DND-41 (cell line): ENCODE measurements around the gene GRAMD4.

Experiments
- ATAC-seq: fragments of 200-7000 bp; cut with Tn5 transposase; 3 replicates; pipeline ENCODE4 v1.9.1; 2021; ENCODE audit warnings: low read depth; ENCODE audit not compliant: insufficient read depth
- DNase-seq: peaks from one replicate; pipeline ENCODE4 v3.0.0-alpha.2; 2020
- H2AFZ ChIP-seq: 2 replicates; pipeline ENCODE4 v1.6.0; 2012; ENCODE audit warnings: low read depth, low read length
- H3K27ac ChIP-seq: 2 replicates; pipeline ENCODE4 v1.5.1; 2012; ENCODE audit warnings: low read length, inconsistent platforms
- H3K27me3 ChIP-seq: fragments of 200-600 bp; sonication (generic); 2 replicates; pipeline ENCODE4 v1.6.0; 2012; ENCODE audit warnings: low read length, mild to moderate bottlenecking, inconsistent platforms; ENCODE audit not compliant: insufficient read depth, poor library complexity
- H3K36me3 ChIP-seq: 2 replicates; pipeline ENCODE4 v1.5.1; 2012; ENCODE audit warnings: low read length, inconsistent platforms; ENCODE audit not compliant: insufficient read depth
- H3K4me1 ChIP-seq: 2 replicates; pipeline ENCODE4 v1.5.1; 2012; ENCODE audit warnings: mild to moderate bottlenecking, low read length; ENCODE audit not compliant: insufficient read depth
- H3K4me2 ChIP-seq: 2 replicates; pipeline ENCODE4 v1.6.0; 2012; ENCODE audit warnings: mild to moderate bottlenecking, moderate library complexity, low read length, inconsistent platforms; ENCODE audit not compliant: insufficient read depth
- H3K4me3 ChIP-seq, 2 experiments: fragments of 200-600 bp in 1 of 2; shearing (Covaris generic) in 1 of 2; 2 replicates each; pipeline ENCODE4 v1.5.1; 2012 to 2016; ENCODE audit warnings: inconsistent platforms in 2 of 2, low read length in 2 of 2, mild to moderate bottlenecking in 2 of 2, low read depth in 1 of 2, moderate library complexity in 1 of 2
- H3K79me2 ChIP-seq: 2 replicates; pipeline ENCODE4 v1.6.0; 2012; ENCODE audit warnings: low read length, inconsistent platforms; ENCODE audit not compliant: insufficient read depth
- H3K9ac ChIP-seq: 2 replicates; pipeline ENCODE4 v1.6.0; 2012; ENCODE audit warnings: low read depth, mild to moderate bottlenecking, inconsistent platforms, low read length, moderate library complexity
- H3K9me3 ChIP-seq: 2 replicates; pipeline ENCODE4 v1.5.1; 2012; ENCODE audit warnings: low read length, moderate library complexity, mild to moderate bottlenecking, inconsistent platforms; ENCODE audit not compliant: insufficient read depth, severe bottlenecking
- H4K20me1 ChIP-seq: 2 replicates; pipeline ENCODE4 v1.6.0; 2012; ENCODE audit warnings: low read length; ENCODE audit not compliant: insufficient read depth
- EZH2 ChIP-seq: IDR thresholded peaks from 3 replicates; pipeline ENCODE4 v1.6.1; 2012; ENCODE audit warnings: borderline replicate concordance, low read depth, mild to moderate bottlenecking, moderate library complexity, low read length, inconsistent platforms; ENCODE audit not compliant: severe bottlenecking
- TF ChIP-seq, protein P1 (sequence below): IDR thresholded peaks from 2 replicates; pipeline ENCODE4 v1.5.1; 2012; ENCODE audit warnings: borderline replicate concordance, low read length, moderate library complexity, mild to moderate bottlenecking; ENCODE audit not compliant: poor library complexity, severe bottlenecking; ENCODE audit errors: extremely low read depth

Gene GRAMD4

GRCh38 chr22:46573781-46574437 lies 46.3 kb upstream of the GRAMD4 start:
- Histone ChIP-seq H3K27me3 (no peaks in the 10 kb centered on the region), H3K4me3 (no peak overlapping the region), H3K27ac (no peak overlapping the region), H3K4me2 (no peak overlapping the region), H4K20me1 (peaks cover 14% of the 10 kb centered on the region), H3K9ac (no peak overlapping the region), H3K9me3 (peaks cover 6% of the 10 kb centered on the region), H3K36me3 (peaks cover 4% of the 10 kb centered on the region; the same call in 1 of the 2 replicates), H3K79me2 (peaks cover 17% of the 10 kb centered on the region), H2AFZ (no peak overlapping the region), H3K4me1 (peaks cover 26% of the 10 kb centered on the region)
- ATAC-seq (no peak), DNase-seq (no peak)
- TF ChIP-seq, protein P1, sequence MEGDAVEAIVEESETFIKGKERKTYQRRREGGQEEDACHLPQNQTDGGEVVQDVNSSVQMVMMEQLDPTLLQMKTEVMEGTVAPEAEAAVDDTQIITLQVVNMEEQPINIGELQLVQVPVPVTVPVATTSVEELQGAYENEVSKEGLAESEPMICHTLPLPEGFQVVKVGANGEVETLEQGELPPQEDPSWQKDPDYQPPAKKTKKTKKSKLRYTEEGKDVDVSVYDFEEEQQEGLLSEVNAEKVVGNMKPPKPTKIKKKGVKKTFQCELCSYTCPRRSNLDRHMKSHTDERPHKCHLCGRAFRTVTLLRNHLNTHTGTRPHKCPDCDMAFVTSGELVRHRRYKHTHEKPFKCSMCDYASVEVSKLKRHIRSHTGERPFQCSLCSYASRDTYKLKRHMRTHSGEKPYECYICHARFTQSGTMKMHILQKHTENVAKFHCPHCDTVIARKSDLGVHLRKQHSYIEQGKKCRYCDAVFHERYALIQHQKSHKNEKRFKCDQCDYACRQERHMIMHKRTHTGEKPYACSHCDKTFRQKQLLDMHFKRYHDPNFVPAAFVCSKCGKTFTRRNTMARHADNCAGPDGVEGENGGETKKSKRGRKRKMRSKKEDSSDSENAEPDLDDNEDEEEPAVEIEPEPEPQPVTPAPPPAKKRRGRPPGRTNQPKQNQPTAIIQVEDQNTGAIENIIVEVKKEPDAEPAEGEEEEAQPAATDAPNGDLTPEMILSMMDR, result no peak
- TF ChIP-seq EZH2, result no peak

GRCh38 chr22:46574438-46574992 lies 45.7 kb upstream of the GRAMD4 start:
- no peak overlapping the region for H3K27ac ChIP-seq
- H3K4me2 ChIP-seq, result no peak overlapping the region
- peaks cover 18% of the 10 kb centered on the region for H4K20me1 ChIP-seq
- H3K9ac ChIP-seq, result no peak overlapping the region; the same call in 1 of the 2 replicates
- H3K9me3 ChIP-seq, result peaks cover 6% of the 10 kb centered on the region
- DNase-seq (no peak), ATAC-seq (no peak)
- no peak overlapping the region for H3K4me3 ChIP-seq
- peaks cover 32% of the 10 kb centered on the region for H3K4me1 ChIP-seq
- TF ChIP-seq EZH2, result no peak
- TF ChIP-seq, protein P1, result no peak
- H3K27me3 ChIP-seq, result no peaks in the 10 kb centered on the region
- peaks cover 23% of the 10 kb centered on the region for H3K79me2 ChIP-seq
- H3K36me3 ChIP-seq, result peaks cover 4% of the 10 kb centered on the region; the same call in 1 of the 2 replicates
- no peak overlapping the region for H2AFZ ChIP-seq

DNA sequence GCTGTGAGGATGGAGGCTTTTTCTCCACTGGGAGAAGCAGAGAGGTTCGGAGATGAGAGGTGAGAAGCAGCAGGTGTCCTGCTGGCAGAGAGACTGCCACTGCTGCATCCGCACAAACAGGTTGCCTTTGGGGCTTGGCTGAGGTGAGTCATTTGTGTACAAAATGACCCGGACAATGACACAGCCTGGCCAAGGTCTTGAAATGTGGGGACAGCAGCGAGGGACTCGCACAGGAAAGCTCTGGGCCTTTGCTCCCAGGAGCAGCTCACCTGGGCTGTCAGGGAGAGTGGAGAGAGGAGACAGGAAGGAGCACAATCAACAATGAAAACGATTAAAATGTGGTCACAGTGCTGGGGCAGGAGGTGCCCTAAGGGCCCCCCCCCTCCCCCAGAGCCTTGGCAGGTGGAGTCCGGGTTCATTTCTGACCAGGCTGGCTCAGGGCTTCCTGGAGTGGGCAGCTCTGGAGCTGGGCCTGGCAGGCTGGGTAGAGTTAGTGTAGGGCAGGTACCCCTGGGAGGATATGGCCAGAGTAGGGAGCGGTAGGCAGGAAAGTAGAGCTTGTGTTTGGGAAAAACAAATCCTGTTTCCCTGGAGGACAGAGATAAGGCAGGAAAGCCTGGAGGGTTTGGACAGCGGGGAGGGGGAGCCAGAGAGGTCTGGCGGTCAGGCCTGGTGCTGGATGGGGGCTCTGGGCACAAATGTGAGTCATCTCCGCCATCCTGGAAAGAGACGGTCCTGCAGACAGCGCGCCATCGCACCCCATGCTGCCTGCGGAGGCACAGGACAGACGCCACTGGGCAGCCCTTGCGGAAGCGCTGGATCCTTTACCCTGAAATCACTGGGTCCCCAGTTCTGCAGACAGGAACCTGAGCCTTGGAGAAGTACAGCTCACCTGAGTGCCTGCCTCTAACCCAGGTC lies 44.9 kb upstream of the GRAMD4 start:
- TF ChIP-seq, protein P1, result no peak
- TF ChIP-seq EZH2, result no peak
- Histone ChIP-seq H3K27ac (no peak overlapping the region), H3K36me3 (peaks cover 7% of the 10 kb centered on the region; the same call in 1 of the 2 replicates), H2AFZ (no peak overlapping the region), H3K9ac (peak overlapping the region; percentile 65), H3K4me1 (peaks cover 39% of the 10 kb centered on the region), H3K27me3 (no peaks in the 10 kb centered on the region), H4K20me1 (peaks cover 25% of the 10 kb centered on the region), H3K79me2 (peaks cover 30% of the 10 kb centered on the region), H3K4me2 (no peak overlapping the region), H3K4me3 (no peak overlapping the region), H3K9me3 (peaks cover 6% of the 10 kb centered on the region)
- DNase-seq (no peak), ATAC-seq (no peak)
